ENCODE results near the gene THSD4.

Gene THSD4

GRCh38 chr15:71807125-71807629 is 691.9 kb downstream of the THSD4 start:
- DNase-seq = no peak

- DNase-seq = no peak
These were observed 692.4 kb downstream of the THSD4 start for GRCh38 chr15:71807691-71808091.

GRCh38 chr15:71808311-71809020 is 693.2 kb downstream of the THSD4 start:
- DNase-seq = no peak

- DNase-seq = no peak
These were observed 694.1 kb downstream of the THSD4 start for GRCh38 chr15:71809346-71809745.

GRCh38 chr15:71810256-71811035 is 695.2 kb downstream of the THSD4 start, which contains the start of gene NR2E3:
NR2E3 (plus strand) TSS chr15:71810554; CDS start chr15:71810744, 190 bp downstream.
- no peak for DNase-seq

- no peak for DNase-seq
These were observed 695.9 kb downstream of the THSD4 start for GRCh38 chr15:71811036-71811736.

GRCh38 chr15:71811752-71812735 is 696.8 kb downstream of the THSD4 start:
- DNase-seq = no peak

GRCh38 chr15:71812966-71813722 is 697.9 kb downstream of the THSD4 start:
- DNase-seq = no peak

- DNase-seq = no peak
These were observed 698.6 kb downstream of the THSD4 start for GRCh38 chr15:71813723-71814470.

GRCh38 chr15:71815301-71815700 is 700.0 kb downstream of the THSD4 start:
- DNase-seq = no peak

GRCh38 chr15:71817351-71817750 is 702.1 kb downstream of the THSD4 start:
- DNase-seq = no peak

GRCh38 chr15:71820127-71820526 is 704.9 kb downstream of the THSD4 start:
- DNase-seq = no peak

- no peak for DNase-seq
These were observed 706.4 kb downstream of the THSD4 start for GRCh38 chr15:71821547-71822129.

- no peak for DNase-seq
These were observed 707.8 kb downstream of the THSD4 start for GRCh38 chr15:71822890-71823630.

- no peak for DNase-seq
These were observed 708.5 kb downstream of the THSD4 start for GRCh38 chr15:71823801-71824200.

GRCh38 chr15:71825021-71825730 is 709.9 kb downstream of the THSD4 start:
- no peak for DNase-seq

GRCh38 chr15:71826196-71826595 is 710.9 kb downstream of the THSD4 start:
- DNase-seq = no peak

- no peak for DNase-seq
These were observed 715.7 kb downstream of the THSD4 start for GRCh38 chr15:71830981-71831380.
